Esophagus mucosa (tissue), 1 donor: ENCODE data around the gene C8B. TPM values are rescaled to one million over a fixed set of nuclear protein-coding genes. Genes with fewer than 3 reads are reported as not detected.
A peak's percentile ranks its signal among the peaks of the same experiment; 100 is the strongest.

Source experiments
- ATAC-seq: fragments of 200-7000 bp; cut with Tn5 transposase; one replicate; pipeline ENCODE4 v1.9.1; 2020
- total RNA-seq: library from RNA; stranded (reverse); gene quantifications from one replicate; pipeline ENCODE4 v1.2.4, GENCODE V29; 2023
- donor health status: DM: yes; HTN: yes; CAD: no.

The C8B gene
- total RNA-seq, 1 donor from 2014 or later: not detected

DNA sequence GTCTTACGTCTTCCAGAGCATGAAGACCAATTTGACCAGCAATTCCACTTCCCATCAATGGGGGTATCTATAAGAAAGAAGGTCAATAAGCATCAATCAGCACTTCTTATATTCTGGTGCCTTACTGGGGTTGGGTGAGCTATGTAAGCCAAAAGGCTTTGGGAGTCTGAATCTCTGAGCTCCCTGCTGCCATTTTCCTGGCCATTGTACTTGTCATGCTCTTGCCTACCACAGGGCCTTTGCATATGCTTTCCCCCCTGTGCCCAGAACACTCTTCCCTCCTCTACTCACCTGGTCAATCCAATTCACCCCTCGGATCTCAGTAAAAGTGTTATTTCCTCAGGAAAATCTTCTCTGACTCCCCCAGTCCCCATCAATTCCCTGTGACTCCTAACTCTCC, 36.3 kb downstream of the C8B start:
- ATAC-seq: no peak

DNA sequence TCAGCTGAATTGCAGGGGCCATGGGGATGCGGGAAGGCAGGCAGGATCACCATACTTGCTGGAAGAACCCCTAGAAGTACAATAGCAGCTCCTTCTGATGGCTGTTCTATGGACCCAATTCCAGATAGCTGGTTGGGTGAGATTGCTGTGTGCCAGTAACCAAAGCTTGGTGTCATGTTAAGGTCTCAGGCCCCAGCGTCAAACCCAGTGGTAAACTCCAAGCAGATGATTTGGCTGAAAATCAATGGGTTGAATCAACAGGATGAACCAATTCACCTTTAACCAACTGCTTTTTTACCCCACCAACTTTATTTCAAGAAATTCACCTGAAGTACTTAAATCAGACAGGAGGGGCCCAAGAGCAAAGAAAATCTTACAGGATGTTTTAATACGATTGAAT, 37.8 kb downstream of the C8B start:
- no peak for ATAC-seq

DNA sequence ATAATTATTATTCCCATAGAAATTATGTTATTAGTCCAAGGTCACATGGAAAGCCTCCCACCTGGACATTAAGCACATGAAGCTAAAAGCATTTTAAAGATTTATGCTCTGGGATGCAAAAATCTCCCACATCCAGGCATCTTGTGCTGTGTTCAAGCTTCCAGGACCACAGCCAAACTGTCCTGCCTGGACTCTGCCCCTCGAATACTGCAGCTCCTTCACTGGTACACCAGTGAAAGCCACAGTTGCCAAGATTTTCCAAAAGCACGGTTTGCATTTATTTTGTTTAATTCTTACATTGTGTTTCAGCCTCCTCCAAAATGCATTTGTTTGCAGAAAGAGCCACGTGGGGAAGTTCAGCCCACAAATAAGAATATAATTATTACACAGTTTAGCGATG, 38.6 kb downstream of the C8B start:
- no peak for ATAC-seq

DNA sequence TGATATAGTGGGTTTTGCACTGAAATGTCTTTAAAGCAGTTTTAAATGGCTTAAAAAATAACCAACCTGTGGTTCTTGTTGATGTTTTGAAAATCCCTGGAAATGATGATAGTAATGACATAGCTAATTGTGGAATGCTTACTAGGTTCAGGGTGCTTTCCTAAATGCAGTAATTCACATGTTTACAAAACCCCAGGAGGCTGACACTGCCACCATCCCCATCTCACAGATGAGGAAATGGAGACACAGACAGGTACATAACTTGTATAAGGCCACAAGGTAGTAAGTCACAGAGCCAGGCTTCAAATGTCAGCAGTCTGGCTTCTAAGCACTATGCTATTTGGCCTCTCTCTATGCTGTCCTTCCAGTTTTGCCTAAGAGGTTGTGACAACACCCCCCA, 40.6 kb downstream of the C8B start:
- no peak for ATAC-seq

DNA sequence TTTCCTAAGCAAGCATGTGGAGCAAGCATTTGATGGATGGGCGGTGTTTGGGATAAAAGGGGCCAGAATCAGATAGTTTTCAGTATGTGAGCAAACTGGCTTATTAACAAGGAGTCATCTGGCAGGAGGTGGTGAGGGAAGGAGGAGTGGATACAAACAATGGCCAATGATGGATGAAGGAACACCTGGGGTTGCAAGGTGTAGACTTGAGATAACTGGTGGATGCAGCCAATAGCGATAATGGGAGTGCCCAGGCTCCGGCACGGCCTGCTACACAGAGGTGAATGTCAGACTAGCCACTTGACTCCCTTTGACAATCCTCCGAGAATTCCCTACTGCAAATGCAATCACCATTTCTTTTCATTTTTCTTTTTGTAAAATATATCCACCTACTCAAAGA, 41.7 kb downstream of the C8B start:
- no peak for ATAC-seq

DNA sequence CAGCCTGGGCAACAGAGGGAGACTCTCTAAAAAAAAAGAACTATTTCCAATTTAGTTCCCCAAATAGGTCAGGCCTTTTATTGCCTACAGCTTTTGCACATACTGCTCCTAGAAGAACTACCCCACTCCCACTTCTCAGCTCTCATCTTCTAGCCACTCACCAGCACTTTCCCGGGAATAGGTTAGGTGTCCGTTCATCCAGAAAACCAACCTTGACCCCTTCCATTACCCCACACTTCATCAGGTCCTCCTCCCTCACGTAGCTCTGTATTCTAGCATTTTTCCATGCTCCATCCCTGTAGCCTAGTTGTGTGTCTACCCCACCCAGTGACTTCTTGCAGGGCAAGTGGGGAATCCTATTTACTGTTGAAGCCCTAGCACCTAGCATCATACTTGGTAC, 42.6 kb downstream of the C8B start:
- ATAC-seq: no peak

DNA sequence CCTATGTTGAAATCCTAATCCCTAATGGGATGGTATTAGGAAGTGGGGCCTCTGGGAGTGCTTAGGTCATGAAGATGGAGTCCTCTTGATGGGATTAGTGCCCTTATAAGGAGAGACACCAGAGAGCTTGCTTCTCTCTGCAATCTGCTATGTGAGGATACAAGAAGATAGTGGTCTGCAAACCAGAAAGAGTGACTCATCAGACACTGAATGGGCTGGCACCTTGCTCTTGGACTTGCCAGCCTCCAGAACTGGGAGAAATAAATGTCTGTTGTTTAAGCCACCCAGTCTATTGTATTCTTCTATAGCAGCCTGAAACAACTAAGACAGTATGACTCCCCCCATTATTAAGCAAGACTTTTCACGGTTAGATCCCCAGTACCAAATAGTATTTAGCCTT, 43.3 kb downstream of the C8B start:
- ATAC-seq: no peak

DNA sequence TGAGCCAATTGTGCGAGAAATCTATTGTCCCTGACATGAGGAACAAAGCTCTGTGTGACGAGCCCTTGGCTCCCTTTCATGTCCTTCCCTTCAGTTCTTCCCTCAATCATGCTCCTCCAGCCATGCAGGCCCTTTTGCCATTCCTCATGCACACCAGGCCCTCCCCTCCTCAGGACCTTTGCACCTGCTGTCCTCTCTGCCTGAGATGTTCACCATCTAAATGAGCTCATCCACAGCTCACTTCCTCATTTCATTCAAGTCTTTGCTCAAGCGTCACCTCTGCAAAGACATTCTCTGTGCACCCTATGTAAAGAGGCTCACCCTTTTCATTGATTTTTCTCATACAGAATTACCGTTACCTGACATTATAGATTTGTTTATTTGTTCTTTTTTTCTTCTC, 43.7 kb downstream of the C8B start:
- no peak for ATAC-seq

DNA sequence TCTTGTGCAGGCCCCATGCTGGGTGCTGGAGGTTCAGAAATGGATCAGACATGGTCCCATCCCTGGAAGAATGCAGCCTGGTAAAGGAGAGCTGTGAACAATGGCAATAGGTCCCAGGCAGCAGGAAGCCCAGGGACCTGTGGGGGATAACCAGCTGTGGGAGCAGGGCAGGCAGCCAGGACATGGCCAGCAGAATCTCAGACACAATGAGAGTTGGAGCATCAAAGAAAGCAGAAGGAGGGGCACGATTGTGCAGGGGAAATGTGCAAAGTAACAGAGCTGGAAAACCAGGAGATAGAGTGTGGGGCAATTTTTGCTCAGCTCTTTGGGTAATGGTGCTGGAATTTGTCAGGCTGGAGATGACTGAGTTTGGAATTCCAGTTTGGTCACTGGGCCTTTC, 44.3 kb downstream of the C8B start:
- ATAC-seq: no peak

DNA sequence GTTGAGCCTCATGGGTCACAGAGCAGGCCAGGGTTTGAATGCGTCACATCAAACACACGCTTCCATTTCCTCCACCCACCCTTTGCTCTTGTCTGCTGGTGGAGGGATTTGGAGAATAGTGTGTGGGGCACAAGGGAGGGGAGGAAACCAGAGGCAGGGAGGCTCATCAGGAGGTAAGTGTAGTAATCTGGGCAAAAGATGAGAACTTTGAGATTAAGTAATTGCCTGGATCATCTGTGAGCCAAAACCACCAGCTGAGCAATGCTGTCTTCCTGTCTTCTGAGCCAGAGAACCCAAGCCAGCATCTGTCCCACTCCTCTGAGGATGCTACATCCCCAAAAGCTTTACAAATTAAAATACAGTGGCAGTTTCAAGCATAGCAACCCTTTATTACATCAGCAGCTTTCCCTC, 45.2 kb downstream of the C8B start:
- no peak for ATAC-seq

DNA sequence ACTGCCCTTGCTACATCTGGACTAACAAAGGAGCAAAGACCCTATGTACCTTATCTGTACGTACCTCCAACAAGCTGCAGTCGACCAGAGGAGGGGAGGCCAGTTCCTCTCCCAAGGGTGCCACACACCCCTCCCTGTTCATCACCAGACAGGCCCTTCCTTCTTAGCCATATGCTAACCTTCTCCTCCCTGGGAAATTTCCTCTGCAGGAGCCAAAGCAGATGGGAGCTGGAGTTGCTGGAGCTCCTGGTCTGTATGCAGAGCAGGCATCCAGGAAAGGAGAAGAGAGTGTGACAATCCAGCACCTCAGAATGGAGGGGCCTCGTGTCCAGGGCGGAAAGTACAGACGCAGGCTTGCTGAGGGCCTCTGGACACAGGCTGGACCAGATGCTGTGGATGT, 48.5 kb downstream of the C8B start:
- no peak for ATAC-seq

DNA sequence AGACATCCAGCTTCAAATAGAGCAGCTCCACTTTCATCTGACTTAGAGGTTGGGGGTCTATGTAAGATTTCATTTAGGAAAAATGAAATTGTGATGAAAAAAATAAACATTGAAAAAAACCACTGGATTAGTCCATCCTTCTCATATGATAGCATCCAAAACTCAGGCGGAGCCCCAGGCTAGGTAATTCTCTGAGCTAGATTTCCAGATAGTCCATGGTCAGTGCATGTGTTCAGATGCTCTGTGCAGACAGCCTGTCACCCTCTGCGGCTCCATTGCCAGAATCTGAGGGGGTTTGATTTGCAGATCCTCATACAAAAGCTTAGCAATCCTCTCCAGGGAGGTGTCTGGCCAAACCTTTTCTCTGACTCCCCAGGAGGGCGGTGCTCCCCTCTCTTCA, 49.2 kb downstream of the C8B start:
- no peak for ATAC-seq

DNA sequence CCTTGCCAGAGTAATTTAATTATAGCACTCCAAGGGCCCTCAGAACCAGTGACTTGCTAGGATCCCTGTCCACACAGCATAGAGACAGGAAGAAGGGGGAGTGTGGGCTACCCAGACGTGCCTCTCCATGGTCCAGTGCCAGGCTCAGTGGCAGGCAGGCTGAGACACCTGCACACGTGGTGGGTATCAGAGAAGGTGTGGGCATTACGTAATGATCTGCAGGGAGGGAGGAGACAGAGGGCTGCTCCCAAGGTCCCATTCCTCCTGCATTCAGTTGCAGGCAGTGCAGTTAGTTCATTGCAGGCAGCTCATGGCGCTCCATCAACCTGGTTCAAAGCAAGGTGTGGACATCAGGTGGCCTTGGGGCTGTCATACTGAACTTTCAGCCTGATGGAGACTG, 49.9 kb downstream of the C8B start:
- no peak for ATAC-seq

DNA sequence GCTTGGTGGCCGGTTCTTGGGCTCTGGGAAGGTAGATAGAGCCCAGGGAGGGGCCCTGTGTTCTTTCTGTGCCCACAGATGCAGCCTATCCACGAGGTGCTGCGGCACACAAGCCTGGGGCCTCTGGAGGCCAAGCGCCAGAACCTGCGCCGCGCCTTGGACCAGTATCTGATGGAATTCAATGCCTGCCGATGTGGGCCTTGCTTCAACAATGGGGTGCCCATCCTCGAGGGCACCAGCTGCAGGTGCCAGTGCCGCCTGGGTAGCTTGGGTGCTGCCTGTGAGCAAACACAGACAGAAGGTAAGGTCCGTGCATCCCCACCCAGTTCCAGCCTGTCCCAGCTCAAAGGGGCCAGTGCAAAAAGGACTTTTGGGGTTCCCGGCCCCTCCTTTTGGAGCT, 53.5 kb downstream of the C8B start:
- ATAC-seq: no peak

DNA sequence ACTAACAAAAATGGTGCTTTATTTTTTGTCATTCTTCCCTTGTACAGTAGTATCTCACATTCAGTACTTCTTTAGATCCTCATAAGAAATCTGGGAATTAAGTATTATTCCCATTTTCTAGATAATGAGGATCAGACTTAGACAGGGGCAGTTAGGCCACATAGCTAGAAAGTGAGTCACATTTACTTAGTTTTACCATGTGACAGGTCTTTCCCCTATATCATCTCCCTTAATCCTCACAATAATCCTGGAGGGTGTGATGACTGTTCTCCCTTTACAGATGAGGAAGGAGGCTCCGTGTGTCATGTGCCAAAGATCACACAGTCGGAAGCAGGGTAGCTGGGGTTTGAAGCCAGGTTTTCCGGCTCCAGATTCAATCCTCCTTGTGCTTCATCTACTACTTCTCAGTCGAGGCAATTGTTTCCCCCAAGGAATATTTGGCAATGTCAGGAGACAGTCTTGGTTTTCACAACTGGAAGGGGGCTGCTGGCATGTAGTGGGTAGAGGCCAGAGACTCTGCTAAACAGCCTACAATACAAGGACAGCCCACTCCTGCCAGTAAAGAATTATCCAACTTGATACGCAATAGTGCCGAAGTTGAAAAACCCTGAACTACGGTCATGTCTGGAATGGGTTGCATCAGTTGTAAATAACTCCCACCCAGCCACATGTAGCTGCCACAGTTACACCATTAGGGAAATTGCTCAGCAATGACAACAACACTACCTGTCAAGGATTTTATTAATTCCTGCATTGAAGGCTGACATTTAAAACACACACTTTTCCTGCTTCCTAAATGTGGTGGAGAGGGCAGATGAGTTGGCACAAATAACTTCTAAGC, 54.5 kb downstream of the C8B start:
- peak; percentile 87 for ATAC-seq

DNA sequence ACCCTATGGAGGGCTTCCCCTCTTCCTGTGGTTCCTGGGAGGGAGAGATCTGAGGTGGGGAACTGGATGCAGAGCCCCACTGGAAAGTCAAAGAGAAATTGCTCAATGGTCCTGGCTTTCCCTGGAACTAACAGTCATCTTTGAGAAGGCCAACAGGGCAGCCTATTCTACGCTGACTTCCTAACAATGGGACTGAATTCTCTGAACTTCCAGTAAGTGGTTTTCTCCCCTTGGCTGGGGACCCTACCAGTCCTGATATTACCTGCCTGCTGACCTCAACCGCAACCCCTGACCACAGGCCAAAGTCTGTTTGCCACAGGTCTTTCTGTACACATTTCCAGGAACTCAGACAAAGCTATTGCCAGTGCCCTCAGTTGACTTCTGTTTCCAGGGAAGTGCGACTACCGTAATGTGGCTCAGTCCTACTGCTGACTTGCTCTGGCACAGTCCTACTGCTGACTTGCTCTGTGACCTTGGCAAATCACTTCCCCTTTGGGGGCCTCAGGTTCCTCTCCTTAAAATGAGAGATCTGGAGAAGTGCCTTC, 55.3 kb downstream of the C8B start:
- ATAC-seq: no peak

DNA sequence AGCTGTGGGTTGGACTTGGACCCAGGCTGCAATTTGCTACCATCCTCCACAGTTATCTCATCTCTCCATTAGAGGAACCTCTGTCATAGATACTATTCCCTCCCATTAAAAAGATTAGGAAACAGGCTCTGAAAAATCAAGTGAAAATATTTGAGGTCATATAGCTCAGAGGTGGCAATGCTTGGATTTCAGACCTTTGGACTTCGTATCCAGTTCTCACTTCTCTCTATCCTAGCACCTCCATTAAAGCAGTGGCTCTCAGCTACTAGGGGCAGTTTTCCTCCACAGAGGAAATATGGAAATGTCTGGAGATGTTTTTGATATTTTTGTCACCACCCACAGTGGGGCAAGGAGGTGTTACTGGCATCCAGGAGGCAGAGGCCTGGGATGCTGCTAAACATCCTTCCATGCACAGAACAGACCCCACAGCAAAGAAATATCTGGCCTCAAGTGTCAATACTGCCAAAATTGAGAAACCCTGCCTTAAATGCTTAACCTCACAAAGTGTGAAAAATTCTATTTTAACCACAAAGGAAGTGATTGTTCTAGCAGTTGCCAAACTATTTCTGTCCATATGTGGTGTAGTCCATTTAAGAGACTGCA, 57.1 kb downstream of the C8B start:
- ATAC-seq: no peak

DNA sequence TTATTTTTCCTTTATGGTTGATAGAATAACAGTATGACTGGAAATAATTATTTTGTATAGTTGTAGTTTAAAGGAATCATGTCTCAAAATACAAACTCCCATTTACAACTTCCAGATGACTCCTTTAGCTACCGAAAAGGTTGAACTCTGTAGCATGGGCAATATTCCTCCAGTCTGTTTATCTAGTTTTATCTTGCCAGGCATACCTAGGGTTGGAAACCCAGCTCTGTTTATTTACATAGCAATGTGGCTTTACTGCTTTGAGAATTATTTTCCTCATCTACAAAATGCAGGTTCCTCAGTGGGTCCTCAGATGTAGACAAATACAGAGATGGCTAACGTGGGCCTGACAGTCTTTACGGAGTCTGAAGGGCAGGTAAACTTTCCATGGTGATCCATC, 60.1 kb downstream of the C8B start:
- ATAC-seq: no peak

DNA sequence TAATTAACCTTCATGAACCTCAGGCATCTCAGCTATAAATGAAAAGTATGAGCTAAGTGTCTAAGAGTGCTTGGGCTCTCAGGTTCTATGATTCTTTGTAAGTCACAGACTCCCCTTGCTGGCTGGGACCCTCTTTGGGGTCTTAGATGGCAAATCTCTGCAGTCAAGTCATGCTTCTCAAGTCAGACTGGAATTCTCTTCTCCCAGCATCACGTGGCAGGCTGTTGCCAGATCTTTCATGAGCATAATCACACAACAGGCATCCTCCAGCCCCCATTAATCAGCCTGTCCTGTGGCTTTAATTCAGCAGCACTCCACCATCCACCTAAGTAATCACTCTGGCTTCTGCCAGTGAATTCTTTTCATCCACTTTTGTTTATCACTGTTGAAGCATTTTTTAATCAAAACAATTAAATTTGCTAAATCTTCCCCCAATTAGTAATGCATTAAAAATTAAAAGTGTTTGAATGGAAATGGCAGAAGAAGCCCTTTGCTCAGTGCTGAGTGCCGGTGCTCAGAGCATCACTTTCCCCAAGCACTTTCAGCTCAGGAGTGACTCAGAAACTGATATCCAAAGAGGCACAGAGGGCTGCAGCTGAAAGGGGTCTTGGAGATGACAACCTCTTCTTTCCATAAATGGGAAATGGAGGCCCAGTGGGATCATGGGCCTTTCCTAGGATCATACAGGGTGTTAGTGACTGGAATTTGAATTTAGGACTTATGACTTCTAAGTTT, 61.0 kb downstream of the C8B start:
- ATAC-seq: no peak

DNA sequence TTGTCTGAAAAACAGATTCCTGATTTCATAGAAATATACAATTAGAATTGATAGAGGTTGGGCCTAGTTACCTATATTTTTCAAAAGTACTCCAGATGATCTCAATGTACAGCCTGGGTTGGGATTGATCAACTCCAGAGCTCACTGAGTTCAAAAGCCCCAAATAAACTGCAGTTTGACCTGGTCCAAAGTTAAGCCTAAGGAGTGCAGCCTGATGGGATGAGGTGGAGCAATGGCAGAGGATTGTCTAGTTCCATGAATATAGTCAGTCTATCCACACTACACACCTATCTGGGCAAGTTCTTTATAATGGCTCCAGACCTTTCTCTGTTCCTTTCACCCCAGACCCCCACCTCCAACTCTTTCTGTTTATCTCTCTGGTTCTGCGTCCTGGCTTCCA, 62.0 kb downstream of the C8B start:
- no peak for ATAC-seq

DNA sequence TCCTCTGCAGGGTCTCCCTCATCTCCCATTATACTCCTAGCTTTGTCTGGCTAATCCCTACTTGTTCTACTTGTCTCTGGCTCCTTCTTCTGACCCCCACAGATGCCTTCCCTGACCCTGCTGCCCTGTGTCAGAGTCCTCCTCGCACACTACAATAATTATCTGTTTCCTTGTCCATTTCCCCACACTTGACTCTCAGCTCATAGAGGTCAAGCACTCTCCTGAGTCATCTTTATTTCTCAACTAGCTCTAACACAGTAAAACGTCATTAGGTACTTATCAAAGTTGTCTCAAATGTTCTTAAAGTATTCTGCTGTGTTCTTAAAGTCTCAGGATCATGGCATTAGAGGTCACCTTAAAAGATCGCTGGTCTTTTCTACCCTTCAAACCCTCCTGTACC, 64.1 kb downstream of the C8B start:
- no peak for ATAC-seq

DNA sequence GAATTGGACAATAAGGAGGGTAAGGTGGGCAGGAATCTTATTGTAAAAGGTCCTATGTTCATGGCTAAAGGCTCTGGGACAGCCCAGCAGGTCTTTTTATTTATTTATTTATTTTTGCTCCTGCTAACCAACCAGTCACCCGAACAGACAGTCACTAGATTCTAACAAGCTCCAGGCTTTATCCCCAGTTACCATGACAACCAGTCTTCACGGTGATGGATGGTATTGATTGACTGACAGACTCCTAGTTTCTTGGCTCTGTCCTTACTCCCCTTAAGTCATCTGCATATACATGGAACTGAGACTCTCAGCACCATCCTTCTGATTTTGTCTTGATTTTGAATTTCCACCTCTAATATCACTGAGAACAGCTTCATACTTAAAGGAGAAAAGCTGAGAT, 66.9 kb downstream of the C8B start:
- ATAC-seq: no peak

DNA sequence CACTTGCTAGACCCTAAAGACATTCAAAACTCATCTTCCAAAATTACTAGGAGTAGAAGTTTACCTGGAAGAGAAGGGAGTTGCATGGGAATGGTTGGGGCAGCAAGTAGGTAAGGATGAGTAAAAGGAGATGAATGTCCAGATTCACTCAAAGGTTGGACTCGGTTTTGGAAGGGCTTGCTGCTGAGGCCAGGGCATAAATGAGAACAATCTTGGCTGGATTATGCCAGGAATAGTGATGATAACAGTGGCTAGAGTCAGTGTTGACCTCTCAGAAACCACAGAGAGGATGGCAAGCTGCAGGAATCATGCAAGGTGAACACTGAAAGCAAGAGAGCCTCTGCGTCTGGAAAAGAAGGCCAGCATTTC, 67.8 kb downstream of the C8B start:
- no peak for ATAC-seq
